NCI-H146 treated with DMSO at 0.1 percent for 48 hours (cell line): ENCODE data around the gene LRP3.
A peak's percentile ranks its signal among the peaks of the same experiment; 100 is the strongest.
"Not testable (repeated sequence)": the region's sequence is repeated elsewhere in the genome, so short reads cannot be mapped to it uniquely, and the experiment has no call there.

Experiments used
- DNase-seq: peaks from one replicate; lab custom pipeline; 2025; ENCODE audit not compliant: unreplicated experiment; lab: John Stamatoyannopoulos, UW

Gene LRP3

GRCh38 chr19:33193865-33194362 is at the start of gene LRP3:
Gene LRP3 (plus strand): TSS chr19:33194330. CDS start chr19:33194786, 456 bp downstream.
- peak; percentile 26 for DNase-seq

GRCh38 chr19:33146209-33146608 is 47.9 kb upstream of the LRP3 start:
- no peak for DNase-seq

DNA sequence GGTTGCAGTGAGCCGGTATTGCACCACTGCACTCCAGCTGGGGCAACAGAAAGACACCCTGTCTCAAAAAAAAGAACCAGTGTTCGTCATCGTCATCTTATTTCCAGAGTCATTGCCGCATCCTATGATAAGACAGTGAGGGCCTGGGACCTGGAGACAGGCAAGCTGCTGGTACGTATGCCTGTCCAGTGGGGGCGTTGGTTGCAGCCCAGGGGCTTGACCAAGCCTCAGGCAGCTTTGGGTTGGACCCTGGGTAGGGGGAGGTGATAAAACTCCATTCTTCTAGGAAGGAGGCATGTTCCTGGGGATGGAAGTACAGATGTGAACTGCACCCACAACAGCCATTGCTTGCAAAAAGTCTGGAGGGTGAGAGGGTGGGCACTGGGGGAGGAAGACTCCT is 46.6 kb upstream of the LRP3 start:
- DNase-seq, result no peak

GRCh38 chr19:33150852-33151518 is 43.1 kb upstream of the LRP3 start:
- peak; percentile 3 for DNase-seq

DNA sequence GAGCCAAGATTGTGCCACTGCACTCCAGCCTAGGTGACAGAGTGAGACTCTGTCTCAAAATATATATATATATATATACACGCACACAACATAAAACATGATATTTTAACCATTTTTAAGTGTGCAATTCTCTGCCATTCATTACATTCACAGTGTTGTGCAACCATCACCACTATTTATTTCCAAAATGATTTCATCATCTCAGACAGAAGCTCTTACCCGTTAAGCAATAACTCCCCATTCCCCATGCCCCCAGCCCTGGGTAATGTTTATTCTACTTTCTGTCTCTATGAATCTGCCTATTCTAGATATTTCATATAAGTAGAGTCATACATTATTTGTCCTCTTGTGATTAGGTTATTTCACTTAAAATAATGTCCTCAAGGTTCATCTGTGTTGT is 42.0 kb upstream of the LRP3 start:
- DNase-seq, result no peak

- not testable (repeated sequence) for DNase-seq
Measured at GRCh38 chr19:33152625-33153024, 41.5 kb upstream of the LRP3 start.

GRCh38 chr19:33154313-33154712 is 39.8 kb upstream of the LRP3 start:
- DNase-seq, result not testable (repeated sequence)

DNA sequence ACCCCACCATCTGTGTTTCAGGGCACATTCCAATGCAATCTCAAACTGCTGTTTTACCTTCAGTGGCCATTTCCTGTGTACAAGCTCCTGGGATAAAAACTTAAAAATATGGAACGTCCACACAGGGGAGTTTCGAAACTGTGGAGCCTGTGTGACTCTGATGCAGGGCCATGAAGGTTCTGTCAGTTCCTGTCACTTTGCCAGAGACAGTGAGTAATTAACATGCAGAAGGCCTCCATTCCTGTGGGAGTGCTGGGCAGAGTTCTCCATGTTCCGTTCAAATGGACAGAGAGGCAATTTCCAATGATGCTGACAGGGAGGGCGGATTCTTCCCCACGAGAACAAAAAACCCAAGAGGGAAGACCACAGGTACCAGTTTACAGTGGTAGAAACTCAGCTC is 37.8 kb upstream of the LRP3 start:
- DNase-seq, result no peak

- DNase-seq, result no peak
Measured at GRCh38 chr19:33157906-33158305, 36.2 kb upstream of the LRP3 start.

- no peak for DNase-seq
Measured at GRCh38 chr19:33158365-33158764, 35.8 kb upstream of the LRP3 start.

DNA sequence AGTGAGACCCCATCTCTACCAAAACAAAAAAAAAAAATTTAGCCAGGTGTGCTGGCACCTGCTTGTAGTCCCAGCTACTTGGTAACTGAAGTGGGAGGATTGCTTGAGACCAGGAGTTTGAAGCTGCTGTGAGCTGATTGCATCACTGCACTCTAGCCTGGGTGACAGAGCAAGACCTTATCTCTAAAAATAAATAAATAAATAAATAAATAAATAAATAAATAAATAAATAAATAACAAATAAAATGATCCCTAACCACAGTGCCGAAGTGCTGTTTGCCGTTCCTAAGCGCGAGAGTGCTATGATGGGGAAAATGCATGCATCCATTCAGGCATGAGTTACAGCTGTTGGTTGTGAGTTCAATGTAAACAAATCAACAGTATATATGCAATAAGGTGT is 35.0 kb upstream of the LRP3 start:
- DNase-seq, result no peak

DNA sequence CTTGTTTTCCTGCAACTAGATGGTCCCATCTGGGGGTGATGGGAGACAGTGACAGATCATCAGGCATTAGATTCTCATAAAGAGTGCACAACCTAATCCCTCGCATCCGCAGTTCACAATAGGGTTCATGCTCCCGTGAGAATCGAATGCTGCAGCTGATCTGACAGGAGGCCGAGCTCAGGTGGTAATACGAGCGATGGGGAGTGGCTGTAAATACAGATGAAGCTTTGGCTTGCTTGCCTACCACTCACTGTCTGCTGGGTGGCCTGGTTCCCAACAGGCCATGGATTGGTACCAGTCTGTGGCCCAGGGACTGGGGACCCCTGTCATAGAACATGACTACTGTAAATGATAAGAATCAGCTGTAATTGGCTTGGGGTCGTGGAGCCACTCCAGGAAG is 34.2 kb upstream of the LRP3 start:
- DNase-seq, result no peak

- no peak for DNase-seq
Measured at GRCh38 chr19:33161201-33161600, 32.9 kb upstream of the LRP3 start.

DNA sequence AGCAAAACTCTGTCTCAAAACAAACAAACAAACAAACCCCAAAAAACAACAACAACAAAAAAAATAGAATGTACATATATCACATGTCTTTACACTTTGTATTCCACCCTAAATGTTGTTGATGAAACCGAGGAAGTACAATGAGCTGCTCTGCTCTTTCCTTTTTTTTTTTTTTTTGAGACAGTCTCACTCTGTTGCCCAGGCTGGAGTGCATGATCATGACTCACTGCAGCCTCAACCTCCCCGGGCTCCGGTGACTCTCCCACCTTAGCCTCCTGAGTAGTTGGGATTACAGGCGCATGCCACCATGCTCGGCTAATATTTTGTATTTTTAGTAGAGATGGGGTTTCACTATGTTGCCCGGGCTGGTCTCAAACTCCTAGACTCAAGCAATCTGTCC is 30.6 kb upstream of the LRP3 start:
- DNase-seq, result no peak

- not testable (repeated sequence) for DNase-seq
Measured at GRCh38 chr19:33166037-33166436, 28.1 kb upstream of the LRP3 start.

GRCh38 chr19:33167438-33167837 is 26.7 kb upstream of the LRP3 start:
- DNase-seq, result no peak

DNA sequence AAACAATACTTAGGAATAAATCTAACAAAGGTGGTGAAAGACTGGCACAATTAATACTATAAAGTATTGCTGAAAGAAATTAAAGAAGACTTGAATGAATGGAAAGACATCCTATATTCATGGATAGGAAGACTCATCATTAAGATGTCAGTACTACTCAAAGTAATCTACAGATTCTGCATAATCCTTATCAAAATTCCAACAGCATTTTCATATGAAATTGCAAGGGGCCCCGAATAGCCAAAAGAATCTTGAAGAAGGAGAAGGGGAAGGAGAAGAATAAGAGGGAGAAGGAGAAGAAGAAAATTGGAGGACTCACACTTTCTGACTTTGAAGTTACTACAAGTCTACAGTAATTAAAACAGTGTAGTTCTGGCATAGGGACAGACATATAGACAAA is 25.6 kb upstream of the LRP3 start:
- no peak for DNase-seq

- no peak for DNase-seq
Measured at GRCh38 chr19:33171222-33171795, 22.8 kb upstream of the LRP3 start.

DNA sequence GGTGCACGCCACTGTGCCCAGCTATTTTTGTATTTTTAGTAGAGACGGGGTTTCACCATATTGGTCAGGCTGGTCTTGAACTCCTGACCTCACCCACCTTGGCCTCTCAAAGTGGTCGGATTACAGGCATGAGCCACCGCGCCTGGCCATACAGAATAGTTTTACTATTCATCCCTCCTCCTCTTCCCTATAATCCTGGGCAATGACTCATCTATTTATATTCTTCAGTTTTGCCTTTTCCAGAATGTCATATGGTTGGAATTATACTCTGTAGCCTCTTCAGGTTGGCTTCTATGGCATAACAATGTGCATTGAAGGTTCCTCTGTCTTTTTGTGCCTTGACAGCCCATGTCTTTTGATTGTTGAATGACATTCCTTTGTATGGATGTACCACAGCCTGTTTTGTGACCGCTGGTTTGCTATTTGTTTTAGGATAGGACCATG is 22.2 kb upstream of the LRP3 start:
- DNase-seq, result no peak

DNA sequence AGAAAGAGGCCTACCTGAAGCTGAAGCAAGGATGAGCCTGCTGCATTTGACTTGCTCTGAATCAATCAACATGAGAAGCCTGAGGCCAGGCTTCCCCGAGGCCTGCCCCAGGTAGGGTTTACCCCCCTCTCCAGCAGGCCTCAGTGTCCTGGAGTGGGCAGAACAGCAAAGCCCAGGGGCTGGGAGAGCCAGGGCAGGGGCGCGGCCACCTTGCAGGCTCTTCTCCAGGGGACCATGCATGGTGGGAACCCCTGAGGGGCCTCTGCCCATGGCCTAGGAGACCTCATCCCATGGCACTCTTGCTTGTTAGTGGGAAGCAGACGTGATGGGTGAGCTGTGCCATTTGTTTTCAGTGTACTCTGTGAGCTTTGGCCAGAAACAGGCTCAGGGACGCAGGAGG is 19.9 kb upstream of the LRP3 start:
- DNase-seq, result no peak

DNA sequence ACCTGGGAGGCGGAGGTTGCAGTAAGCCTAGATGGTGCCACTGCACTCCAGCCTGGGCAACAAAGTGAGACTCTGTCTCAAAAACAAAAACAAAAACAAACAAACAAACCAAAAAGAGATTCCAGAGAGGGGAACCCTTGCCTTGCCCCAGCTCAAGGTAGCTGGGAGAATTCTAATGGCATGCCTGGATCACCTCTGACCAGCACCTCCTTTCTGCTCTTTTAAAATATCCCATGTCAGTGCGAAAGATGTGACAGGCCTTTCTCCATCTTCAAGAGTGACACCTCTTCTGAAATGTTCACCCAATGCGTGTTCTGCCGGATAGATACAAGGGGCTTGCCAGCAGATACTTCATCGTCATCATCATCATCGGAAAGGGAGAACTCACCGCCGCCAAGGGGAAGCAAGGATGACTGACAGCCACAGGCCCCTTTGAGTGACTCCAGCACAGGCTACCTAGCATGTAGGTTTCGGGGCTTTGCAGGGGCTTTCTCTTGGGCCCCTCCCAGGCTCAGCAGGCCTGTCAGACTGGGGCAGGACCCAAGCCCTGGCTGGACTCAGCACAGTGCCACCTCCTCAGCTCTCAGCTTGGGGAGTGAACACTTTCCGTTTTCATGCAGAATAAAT is 18.9 kb upstream of the LRP3 start:
- no peak for DNase-seq
